Gastroesophageal sphincter (tissue), 3 donors: ENCODE results near the gene OR2T11.
"Not testable (repeated sequence)": the region's sequence is repeated elsewhere in the genome, so short reads cannot be mapped to it uniquely, and the experiment has no call there.

Source experiments
- EP300 ChIP-seq: sonication (generic); formaldehyde crosslinking; IDR thresholded peaks from one replicate; pipeline ENCODE4 v1.6.1; 2017; ENCODE audit warnings: antibody characterized with exemption, mild to moderate bottlenecking
- POLR2A ChIP-seq, 2 donors: fragments of 450-650 bp; IDR thresholded peaks; one replicate each; pipeline ENCODE4 v1.6.1; 2017; ENCODE audit warnings: antibody characterized with exemption in 2 of 2, mild to moderate bottlenecking in 2 of 2, moderate library complexity in 1 of 2
- TF ChIP-seq, protein P1 (sequence below), 4 experiments: fragments of 200-600 bp in 2 of 4; fragments of 450-650 bp in 2 of 4; sonication (generic) in 1 of 4; IDR thresholded peaks; one replicate each; pipeline ENCODE4 v1.5.1; 2017 to 2019; ENCODE audit warnings: antibody characterized with exemption in 4 of 4, mild to moderate bottlenecking in 2 of 4, moderate library complexity in 2 of 4

DNA sequence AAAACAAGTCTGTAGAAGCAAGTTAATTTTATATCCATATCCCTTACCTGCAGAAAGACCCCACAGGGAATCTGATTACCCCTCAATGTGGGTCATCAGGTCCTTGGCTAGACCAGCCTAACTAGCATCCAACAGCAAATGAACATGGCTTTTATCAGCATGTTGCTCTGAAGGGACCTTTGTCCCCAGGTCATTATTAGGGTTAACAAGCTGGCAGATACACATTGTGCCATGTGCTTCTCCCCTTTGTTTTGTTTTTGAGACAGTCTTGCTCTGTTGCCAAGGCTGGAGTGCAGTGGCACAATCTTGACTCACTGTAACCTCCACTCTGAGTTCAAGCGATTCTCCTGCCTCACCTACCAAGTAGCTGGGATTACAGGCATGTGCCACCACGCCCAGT is at the start of gene OR2T11:
- TF ChIP-seq, protein P1, sequence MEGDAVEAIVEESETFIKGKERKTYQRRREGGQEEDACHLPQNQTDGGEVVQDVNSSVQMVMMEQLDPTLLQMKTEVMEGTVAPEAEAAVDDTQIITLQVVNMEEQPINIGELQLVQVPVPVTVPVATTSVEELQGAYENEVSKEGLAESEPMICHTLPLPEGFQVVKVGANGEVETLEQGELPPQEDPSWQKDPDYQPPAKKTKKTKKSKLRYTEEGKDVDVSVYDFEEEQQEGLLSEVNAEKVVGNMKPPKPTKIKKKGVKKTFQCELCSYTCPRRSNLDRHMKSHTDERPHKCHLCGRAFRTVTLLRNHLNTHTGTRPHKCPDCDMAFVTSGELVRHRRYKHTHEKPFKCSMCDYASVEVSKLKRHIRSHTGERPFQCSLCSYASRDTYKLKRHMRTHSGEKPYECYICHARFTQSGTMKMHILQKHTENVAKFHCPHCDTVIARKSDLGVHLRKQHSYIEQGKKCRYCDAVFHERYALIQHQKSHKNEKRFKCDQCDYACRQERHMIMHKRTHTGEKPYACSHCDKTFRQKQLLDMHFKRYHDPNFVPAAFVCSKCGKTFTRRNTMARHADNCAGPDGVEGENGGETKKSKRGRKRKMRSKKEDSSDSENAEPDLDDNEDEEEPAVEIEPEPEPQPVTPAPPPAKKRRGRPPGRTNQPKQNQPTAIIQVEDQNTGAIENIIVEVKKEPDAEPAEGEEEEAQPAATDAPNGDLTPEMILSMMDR (IDR thresholded peaks at IDR 0.05): not testable (repeated sequence)
- not testable (repeated sequence) for TF ChIP-seq EP300; POLR2A (IDR thresholded peaks at IDR 0.05)
